SK-N-SH (cell line): Measurements from ENCODE around the gene TMEM185A. TPM values are rescaled to one million over a fixed set of nuclear protein-coding genes. Genes with fewer than 3 reads are reported as not detected.

ENCODE experiments used
- CTCF ChIA-PET: fragments of 300-600, 350-600 bp; formaldehyde crosslinking; extraction: SDS; loops from one replicate; lab custom pipeline; 2021; lab: Yijun Ruan, JAX
- POLR2A ChIA-PET: fragments of 350-600 bp; sonication (Branson Sonifier 250); formaldehyde crosslinking; extraction: SDS; loops from one replicate; lab custom pipeline; 2020; ENCODE audit warnings: antibody characterized with exemption, inconsistent platforms; lab: Yijun Ruan, JAX
- DNase-seq: peaks from one replicate; pipeline ENCODE4 v3.0.0; 2012
- H2AFZ ChIP-seq: fragments of 200-600 bp; sonication (generic); 2 replicates; pipeline ENCODE4 v1.8.1; 2016; ENCODE audit warnings: antibody characterized with exemption, mild to moderate bottlenecking, low read depth
- H3F3A ChIP-seq: fragments of 200-600 bp; sonication (generic); replicated peaks from 2 replicates; pipeline ENCODE3; 2016; ENCODE audit warnings: antibody characterized with exemption, mild to moderate bottlenecking; ENCODE audit not compliant: insufficient read depth
- H3K27ac ChIP-seq, 2 experiments: fragments of 200-500 bp in 1 of 2; fragments of 200-600 bp in 1 of 2; sonication (Bioruptor generic) in 1 of 2; sonication (generic), shearing (Covaris generic) in 1 of 2; 2 replicates each; pipeline versions ENCODE4 v1.5.1 to v1.6.1; 2014 to 2016; ENCODE audit warnings: low read depth in 2 of 2, inconsistent platforms in 1 of 2, low read length in 1 of 2, mild to moderate bottlenecking in 1 of 2, mixed read lengths in 1 of 2
- H3K27me3 ChIP-seq: fragments of 200-600 bp; sonication (generic), shearing (Covaris generic); 2 replicates; pipeline ENCODE4 v1.6.1; 2016; ENCODE audit warnings: mixed run types; ENCODE audit not compliant: insufficient read depth
- H3K36me3 ChIP-seq, 2 experiments: fragments of 200-500 bp in 1 of 2; fragments of 200-600 bp in 1 of 2; sonication (Bioruptor generic) in 1 of 2; sonication (generic) in 1 of 2; replicated peaks in 1 of 2; 2 replicates each; pipeline versions ENCODE3 to v1.5.1; 2014 to 2016; ENCODE audit warnings: low read length in 1 of 2, mild to moderate bottlenecking in 1 of 2; ENCODE audit not compliant: insufficient read depth in 2 of 2, control insufficient read depth in 1 of 2
- H3K4me1 ChIP-seq, 2 experiments: fragments of 200-500 bp in 1 of 2; fragments of 200-600 bp in 1 of 2; sonication (Bioruptor generic) in 1 of 2; sonication (generic), shearing (Covaris generic) in 1 of 2; 2 replicates each; pipeline versions ENCODE4 v1.5.1 to v1.6.1; 2014 to 2016; ENCODE audit warnings: low read depth in 1 of 2, low read length in 1 of 2, mixed run types in 1 of 2; ENCODE audit not compliant: insufficient read depth in 2 of 2, control insufficient read depth in 1 of 2
- H3K4me2 ChIP-seq: fragments of 200-600 bp; sonication (generic), shearing (Covaris generic); 2 replicates; pipeline ENCODE4 v1.6.1; 2017; ENCODE audit warnings: mixed run types
- H3K4me3 ChIP-seq, 2 experiments: fragments of 200-500 bp in 1 of 2; fragments of 200-600 bp in 1 of 2; sonication (Bioruptor generic) in 1 of 2; sonication (generic), shearing (Covaris generic) in 1 of 2; 2 replicates each; pipeline versions ENCODE4 v1.5.1 to v1.8.1; 2014 to 2016; ENCODE audit warnings: low read depth in 2 of 2, inconsistent platforms in 1 of 2, low read length in 1 of 2, mild to moderate bottlenecking in 1 of 2, mixed read lengths in 1 of 2, moderate library complexity in 1 of 2
- H3K79me2 ChIP-seq: fragments of 200-600 bp; sonication (generic); 2 replicates; pipeline ENCODE4 v1.8.1; 2017; ENCODE audit warnings: mild to moderate bottlenecking; ENCODE audit not compliant: insufficient read depth
- H3K9ac ChIP-seq: fragments of 200-600 bp; sonication (generic); 2 replicates; pipeline ENCODE4 v1.6.1; 2017; ENCODE audit warnings: mixed run types
- H3K9me2 ChIP-seq: fragments of 200-600 bp; sonication (generic); 2 replicates; pipeline ENCODE4 v1.6.1; 2017; ENCODE audit warnings: mixed run types
- H3K9me3 ChIP-seq: fragments of 200-600 bp; sonication (generic); 2 replicates; pipeline ENCODE4 v1.6.1; 2017; ENCODE audit warnings: mixed run types, mild to moderate bottlenecking, moderate library complexity
- H4K20me1 ChIP-seq: fragments of 200-600 bp; sonication (generic); 2 replicates; pipeline ENCODE4 v1.6.1; 2017; ENCODE audit warnings: mild to moderate bottlenecking, mixed run types; ENCODE audit not compliant: insufficient read depth
- CHD2 ChIP-seq: fragments of 150-350 bp; IDR thresholded peaks from 2 replicates; pipeline ENCODE4 v1.6.1; 2018; ENCODE audit warnings: low read length; ENCODE audit not compliant: partially characterized antibody
- GABPA ChIP-seq: IDR thresholded peaks from 2 replicates; pipeline ENCODE4 v1.4.0; 2012; ENCODE audit warnings: low read depth, mild to moderate bottlenecking
- GATA2 ChIP-seq: sonication (generic); formaldehyde crosslinking; IDR thresholded peaks from 2 replicates; pipeline ENCODE4 v1.5.0; 2020; ENCODE audit warnings: mild to moderate bottlenecking, missing genetic modification reagents
- JUND ChIP-seq: IDR thresholded peaks from 2 replicates; pipeline ENCODE4 v1.4.0; 2012
- MEF2A ChIP-seq: IDR thresholded peaks from 2 replicates; pipeline ENCODE4 v1.4.0; 2012; ENCODE audit warnings: low read depth, borderline replicate concordance
- MXI1 ChIP-seq: IDR thresholded peaks from 2 replicates; pipeline ENCODE4 v1.6.1; 2012; ENCODE audit warnings: mild to moderate bottlenecking, low read depth, low read length, improper control_type of control experiment
- POLR2AphosphoS5 ChIP-seq: IDR thresholded peaks from 2 replicates; pipeline ENCODE4 v1.6.1; 2012; ENCODE audit warnings: low read depth, low read length
- RAD21 ChIP-seq: IDR thresholded peaks from 2 replicates; pipeline ENCODE4 v1.6.1; 2012; ENCODE audit warnings: mild to moderate bottlenecking, low read length
- RCOR1 ChIP-seq: fragments of 150-350 bp; IDR thresholded peaks from 2 replicates; pipeline ENCODE4 v1.6.1; 2017; ENCODE audit warnings: antibody characterized with exemption, low read length
- RXRA ChIP-seq: IDR thresholded peaks from 2 replicates; pipeline ENCODE4 v1.4.0; 2012; ENCODE audit warnings: low read depth, mild to moderate bottlenecking, borderline replicate concordance
- SIN3A ChIP-seq: IDR thresholded peaks from 2 replicates; pipeline ENCODE4 v1.6.1; 2012; ENCODE audit warnings: low read depth, mild to moderate bottlenecking, low read length, moderate library complexity, borderline replicate concordance
- SMC3 ChIP-seq: IDR thresholded peaks from 2 replicates; pipeline ENCODE4 v1.6.1; 2012; ENCODE audit warnings: low read depth, low read length, improper control_type of control experiment
- TAF1 ChIP-seq: IDR thresholded peaks from 2 replicates; pipeline ENCODE4 v1.6.1; 2012; ENCODE audit warnings: low read depth, mild to moderate bottlenecking, low read length, moderate library complexity, borderline replicate concordance
- TCF12 ChIP-seq: IDR thresholded peaks from 2 replicates; pipeline ENCODE4 v1.4.0; 2012
- YY1 ChIP-seq: IDR thresholded peaks from 2 replicates; pipeline ENCODE4 v1.4.0; 2012; ENCODE audit warnings: low read depth, mild to moderate bottlenecking
- WGBS: methylation state at CpG from one replicate; pipeline ENCODE4 v1.1.6; 2017; ENCODE audit warnings: low lambda C conversion rate; 5-methylcytosine and 5-hydroxymethylcytosine counted together
- polyA plus RNA-seq, 3 experiments: library from polyadenylated mRNA; depleted of rRNA; stranded (reverse); fragments of >200 nt; gene quantifications; 2 replicates each; pipeline ENCODE4 v1.2.3, GENCODE V29; 2012
- TF ChIP-seq, protein P1 (sequence below): fragments of 150-350 bp; IDR thresholded peaks from 2 replicates; pipeline ENCODE4 v1.6.1; 2017; ENCODE audit warnings: antibody characterized with exemption, low read length, low read depth, borderline replicate concordance
- TF ChIP-seq, protein P2 (sequence below): IDR thresholded peaks from 2 replicates; pipeline ENCODE4 v1.4.0; 2012; ENCODE audit warnings: low read depth, borderline replicate concordance
- TF ChIP-seq, protein P3 (sequence below): IDR thresholded peaks from 2 replicates; pipeline ENCODE4 v1.6.1; 2012; ENCODE audit warnings: mild to moderate bottlenecking, low read depth, low read length, moderate library complexity
- TF ChIP-seq, protein P4 (sequence below): IDR thresholded peaks from 2 replicates; pipeline ENCODE4; 2012

The TMEM185A gene
- polyA plus RNA-seq, 1 of the 3 experiments (the other 2 are of a cell fraction) = 11.9 TPM

DNA sequence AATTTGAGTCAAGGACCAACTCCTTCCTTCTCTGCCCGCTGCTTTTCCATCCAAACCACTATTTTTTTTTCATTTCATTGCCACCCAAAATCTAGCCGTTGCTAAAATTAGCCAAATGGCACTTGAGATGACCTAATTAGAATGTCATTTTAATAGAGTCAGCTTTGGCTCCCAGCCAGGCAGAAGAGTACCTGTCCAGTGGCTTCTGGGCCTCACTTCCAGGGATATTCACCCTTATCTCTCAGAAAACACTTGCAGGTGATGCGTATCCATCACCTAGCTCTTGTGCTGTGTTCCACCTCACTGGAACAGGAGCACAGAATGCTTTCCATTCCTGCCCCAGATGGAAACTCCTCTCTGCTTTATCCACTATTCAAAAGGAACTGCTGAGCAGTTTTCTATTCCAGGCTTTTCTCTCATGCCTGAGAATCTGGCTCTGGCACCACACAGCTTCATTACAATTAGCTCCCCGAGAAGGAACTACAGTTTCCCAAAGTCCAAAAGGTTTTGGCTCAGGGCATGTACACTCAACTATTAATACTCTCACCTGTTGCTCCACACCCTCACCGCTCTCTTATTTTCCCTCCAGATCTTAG lies 62.8 kb downstream of the TMEM185A start:
- Histone ChIP-seq H4K20me1 (no peaks in the 10 kb centered on the region), H3K4me1 (no peaks in the 10 kb centered on the region), H3K9me2 (no peaks in the 10 kb centered on the region), H3K36me3 (no peaks in the 10 kb centered on the region), H3K4me2 (no peak overlapping the region), H3F3A (no peaks in the 10 kb centered on the region), H3K27me3 (peaks cover 8% of the 10 kb centered on the region; the same call in 1 of the 2 replicates), H3K79me2 (no peaks in the 10 kb centered on the region), H2AFZ (no peak overlapping the region), H3K27ac (no peak overlapping the region), H3K4me3 (no peak overlapping the region), H3K9ac (no peak overlapping the region), H3K9me3 (no peaks in the 10 kb centered on the region)
- CTCF ChIA-PET = no interaction called here
- no peak for DNase-seq
- POLR2A ChIA-PET = no interaction called here
- 28% methylated on average over 5 of the region's 5 CpGs for WGBS
- TF ChIP-seq POLR2AphosphoS5 (no peak), JUND (no peak), SIN3A (no peak), RCOR1 (no peak), MEF2A (no peak), GABPA (no peak), CHD2 (no peak), MXI1 (no peak), TAF1 (no peak), GATA2 (no peak), RXRA (no peak), RAD21 (no peak)
- TF ChIP-seq, protein P1, sequence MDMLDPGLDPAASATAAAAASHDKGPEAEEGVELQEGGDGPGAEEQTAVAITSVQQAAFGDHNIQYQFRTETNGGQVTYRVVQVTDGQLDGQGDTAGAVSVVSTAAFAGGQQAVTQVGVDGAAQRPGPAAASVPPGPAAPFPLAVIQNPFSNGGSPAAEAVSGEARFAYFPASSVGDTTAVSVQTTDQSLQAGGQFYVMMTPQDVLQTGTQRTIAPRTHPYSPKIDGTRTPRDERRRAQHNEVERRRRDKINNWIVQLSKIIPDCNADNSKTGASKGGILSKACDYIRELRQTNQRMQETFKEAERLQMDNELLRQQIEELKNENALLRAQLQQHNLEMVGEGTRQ = no peak
- TF ChIP-seq, protein P2, sequence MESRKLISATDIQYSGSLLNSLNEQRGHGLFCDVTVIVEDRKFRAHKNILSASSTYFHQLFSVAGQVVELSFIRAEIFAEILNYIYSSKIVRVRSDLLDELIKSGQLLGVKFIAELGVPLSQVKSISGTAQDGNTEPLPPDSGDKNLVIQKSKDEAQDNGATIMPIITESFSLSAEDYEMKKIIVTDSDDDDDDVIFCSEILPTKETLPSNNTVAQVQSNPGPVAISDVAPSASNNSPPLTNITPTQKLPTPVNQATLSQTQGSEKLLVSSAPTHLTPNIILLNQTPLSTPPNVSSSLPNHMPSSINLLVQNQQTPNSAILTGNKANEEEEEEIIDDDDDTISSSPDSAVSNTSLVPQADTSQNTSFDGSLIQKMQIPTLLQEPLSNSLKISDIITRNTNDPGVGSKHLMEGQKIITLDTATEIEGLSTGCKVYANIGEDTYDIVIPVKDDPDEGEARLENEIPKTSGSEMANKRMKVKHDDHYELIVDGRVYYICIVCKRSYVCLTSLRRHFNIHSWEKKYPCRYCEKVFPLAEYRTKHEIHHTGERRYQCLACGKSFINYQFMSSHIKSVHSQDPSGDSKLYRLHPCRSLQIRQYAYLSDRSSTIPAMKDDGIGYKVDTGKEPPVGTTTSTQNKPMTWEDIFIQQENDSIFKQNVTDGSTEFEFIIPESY = no peak

DNA sequence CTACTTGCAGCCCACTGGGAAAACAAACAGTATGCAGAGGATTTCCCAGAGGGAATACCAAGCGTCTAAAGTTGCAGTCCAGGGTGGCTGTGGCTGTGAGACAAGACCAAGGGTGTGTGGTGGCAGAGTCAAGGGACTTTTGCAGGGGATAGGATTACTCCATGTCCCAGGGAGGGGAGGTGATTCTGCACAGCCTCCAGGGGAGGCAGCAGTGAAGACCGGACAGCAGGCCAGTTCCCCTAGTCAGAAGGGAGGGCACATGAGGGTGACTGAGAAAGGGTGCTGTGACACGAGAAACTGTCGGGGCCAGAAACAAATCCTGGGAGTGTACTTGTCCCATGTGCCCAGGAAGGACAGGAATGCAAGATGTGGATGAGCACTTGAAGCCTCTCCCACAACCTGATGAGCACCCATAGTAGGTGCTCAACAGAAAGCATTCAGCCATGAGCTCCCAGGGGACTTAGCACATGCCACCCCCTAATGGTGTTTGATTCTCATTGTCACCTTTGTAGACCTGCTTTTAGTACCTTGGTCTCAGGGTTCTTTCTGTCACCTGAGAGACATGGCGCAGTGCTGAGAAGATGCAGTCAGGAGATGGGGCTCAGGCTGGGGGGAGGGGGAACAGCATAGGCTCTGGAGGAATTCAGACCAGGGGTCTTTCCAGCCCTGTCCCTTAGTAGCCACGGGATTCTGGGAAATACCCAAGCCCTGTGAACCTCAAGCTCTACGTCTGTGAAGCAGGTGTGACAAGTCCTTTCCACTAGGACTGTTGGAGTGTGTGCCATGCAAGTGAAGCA lies 63.8 kb downstream of the TMEM185A start:
- no peak overlapping the region for H3K4me3 ChIP-seq
- no peaks in the 10 kb centered on the region for H3K9me3 ChIP-seq
- WGBS = 23% methylated on average over 7 of the region's 7 CpGs
- no peak overlapping the region for H3K4me2 ChIP-seq
- CTCF ChIA-PET = no interaction called here
- H3F3A ChIP-seq = no peaks in the 10 kb centered on the region
- no peak for DNase-seq
- H3K27me3 ChIP-seq = peaks cover 8% of the 10 kb centered on the region; the same call in 1 of the 2 replicates
- POLR2A ChIA-PET = no interaction called here
- H3K27ac ChIP-seq = no peak overlapping the region
- no peak overlapping the region for H3K9ac ChIP-seq
- H3K36me3 ChIP-seq = no peaks in the 10 kb centered on the region
- H3K9me2 ChIP-seq = no peaks in the 10 kb centered on the region
- H4K20me1 ChIP-seq = no peaks in the 10 kb centered on the region
- no peak overlapping the region for H2AFZ ChIP-seq
- no peaks in the 10 kb centered on the region for H3K79me2 ChIP-seq
- H3K4me1 ChIP-seq = no peaks in the 10 kb centered on the region
- TF ChIP-seq, protein P3, sequence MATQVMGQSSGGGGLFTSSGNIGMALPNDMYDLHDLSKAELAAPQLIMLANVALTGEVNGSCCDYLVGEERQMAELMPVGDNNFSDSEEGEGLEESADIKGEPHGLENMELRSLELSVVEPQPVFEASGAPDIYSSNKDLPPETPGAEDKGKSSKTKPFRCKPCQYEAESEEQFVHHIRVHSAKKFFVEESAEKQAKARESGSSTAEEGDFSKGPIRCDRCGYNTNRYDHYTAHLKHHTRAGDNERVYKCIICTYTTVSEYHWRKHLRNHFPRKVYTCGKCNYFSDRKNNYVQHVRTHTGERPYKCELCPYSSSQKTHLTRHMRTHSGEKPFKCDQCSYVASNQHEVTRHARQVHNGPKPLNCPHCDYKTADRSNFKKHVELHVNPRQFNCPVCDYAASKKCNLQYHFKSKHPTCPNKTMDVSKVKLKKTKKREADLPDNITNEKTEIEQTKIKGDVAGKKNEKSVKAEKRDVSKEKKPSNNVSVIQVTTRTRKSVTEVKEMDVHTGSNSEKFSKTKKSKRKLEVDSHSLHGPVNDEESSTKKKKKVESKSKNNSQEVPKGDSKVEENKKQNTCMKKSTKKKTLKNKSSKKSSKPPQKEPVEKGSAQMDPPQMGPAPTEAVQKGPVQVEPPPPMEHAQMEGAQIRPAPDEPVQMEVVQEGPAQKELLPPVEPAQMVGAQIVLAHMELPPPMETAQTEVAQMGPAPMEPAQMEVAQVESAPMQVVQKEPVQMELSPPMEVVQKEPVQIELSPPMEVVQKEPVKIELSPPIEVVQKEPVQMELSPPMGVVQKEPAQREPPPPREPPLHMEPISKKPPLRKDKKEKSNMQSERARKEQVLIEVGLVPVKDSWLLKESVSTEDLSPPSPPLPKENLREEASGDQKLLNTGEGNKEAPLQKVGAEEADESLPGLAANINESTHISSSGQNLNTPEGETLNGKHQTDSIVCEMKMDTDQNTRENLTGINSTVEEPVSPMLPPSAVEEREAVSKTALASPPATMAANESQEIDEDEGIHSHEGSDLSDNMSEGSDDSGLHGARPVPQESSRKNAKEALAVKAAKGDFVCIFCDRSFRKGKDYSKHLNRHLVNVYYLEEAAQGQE = no peak
- TF ChIP-seq MXI1 (no peak), GATA2 (no peak), YY1 (no peak), SMC3 (no peak), TCF12 (no peak), GABPA (no peak), MEF2A (no peak)
- TF ChIP-seq, protein P4, sequence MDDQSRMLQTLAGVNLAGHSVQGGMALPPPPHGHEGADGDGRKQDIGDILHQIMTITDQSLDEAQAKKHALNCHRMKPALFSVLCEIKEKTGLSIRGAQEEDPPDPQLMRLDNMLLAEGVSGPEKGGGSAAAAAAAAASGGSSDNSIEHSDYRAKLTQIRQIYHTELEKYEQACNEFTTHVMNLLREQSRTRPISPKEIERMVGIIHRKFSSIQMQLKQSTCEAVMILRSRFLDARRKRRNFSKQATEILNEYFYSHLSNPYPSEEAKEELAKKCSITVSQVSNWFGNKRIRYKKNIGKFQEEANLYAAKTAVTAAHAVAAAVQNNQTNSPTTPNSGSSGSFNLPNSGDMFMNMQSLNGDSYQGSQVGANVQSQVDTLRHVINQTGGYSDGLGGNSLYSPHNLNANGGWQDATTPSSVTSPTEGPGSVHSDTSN = no peak
